ENCODE results near the gene SORL1.

Gene SORL1

GRCh38 chr11:121451178-121451985 is 732 bp upstream of the SORL1 start:
- DNase-seq (ENCODE audit: low read depth) = no peak

GRCh38 chr11:121452609-121453150 is 566 bp downstream of the SORL1 start, which contains the start of gene SORL1-AS1:
Gene SORL1-AS1 (minus strand): TSS chr11:121452967.
- DNase-seq (ENCODE audit: low read depth) = peak; percentile 36

- no peak for DNase-seq (ENCODE audit: low read depth)
These were observed 1.6 kb downstream of the SORL1 start for GRCh38 chr11:121453589-121454299.

- no peak for DNase-seq (ENCODE audit: low read depth)
These were observed 3.0 kb downstream of the SORL1 start for GRCh38 chr11:121455115-121455514.

- DNase-seq (ENCODE audit: low read depth) = no peak
These were observed 4.0 kb downstream of the SORL1 start for GRCh38 chr11:121456151-121456550.

DNA sequence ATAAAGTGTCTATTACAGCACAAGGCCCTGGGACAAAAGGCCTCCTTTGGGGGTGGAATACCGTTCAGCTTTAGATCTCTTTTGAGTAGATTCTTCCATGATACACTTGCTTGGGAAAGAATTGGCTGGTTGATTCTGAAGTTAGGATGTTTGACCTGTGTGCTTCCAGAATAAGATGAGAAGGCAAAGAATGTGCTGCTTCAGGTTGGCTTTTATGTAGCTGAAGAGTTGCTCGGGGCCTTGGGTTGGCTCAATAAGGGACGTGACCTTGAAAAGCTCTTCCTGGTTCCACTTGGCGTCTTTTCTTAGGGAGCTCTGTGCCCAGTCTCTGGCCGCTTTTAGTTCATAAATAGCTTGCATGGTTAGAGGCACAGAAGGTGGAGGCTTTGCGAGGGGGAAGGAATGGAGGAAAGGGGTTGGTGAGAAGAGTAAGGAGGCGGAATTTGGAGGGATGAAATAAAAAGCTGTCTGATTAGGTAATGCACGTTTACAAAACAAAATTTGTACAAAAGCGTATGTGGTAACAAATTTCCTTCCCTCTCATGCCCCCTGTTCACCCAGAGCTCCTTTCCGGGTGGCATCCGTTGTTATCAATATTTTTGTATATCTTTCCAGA is 4.8 kb downstream of the SORL1 start:
- DNase-seq (ENCODE audit: low read depth) = no peak

GRCh38 chr11:121458551-121458950 is 6.4 kb downstream of the SORL1 start:
- no peak for DNase-seq (ENCODE audit: low read depth)

- no peak for DNase-seq (ENCODE audit: low read depth)
These were observed 7.4 kb downstream of the SORL1 start for GRCh38 chr11:121459413-121460017.

DNA sequence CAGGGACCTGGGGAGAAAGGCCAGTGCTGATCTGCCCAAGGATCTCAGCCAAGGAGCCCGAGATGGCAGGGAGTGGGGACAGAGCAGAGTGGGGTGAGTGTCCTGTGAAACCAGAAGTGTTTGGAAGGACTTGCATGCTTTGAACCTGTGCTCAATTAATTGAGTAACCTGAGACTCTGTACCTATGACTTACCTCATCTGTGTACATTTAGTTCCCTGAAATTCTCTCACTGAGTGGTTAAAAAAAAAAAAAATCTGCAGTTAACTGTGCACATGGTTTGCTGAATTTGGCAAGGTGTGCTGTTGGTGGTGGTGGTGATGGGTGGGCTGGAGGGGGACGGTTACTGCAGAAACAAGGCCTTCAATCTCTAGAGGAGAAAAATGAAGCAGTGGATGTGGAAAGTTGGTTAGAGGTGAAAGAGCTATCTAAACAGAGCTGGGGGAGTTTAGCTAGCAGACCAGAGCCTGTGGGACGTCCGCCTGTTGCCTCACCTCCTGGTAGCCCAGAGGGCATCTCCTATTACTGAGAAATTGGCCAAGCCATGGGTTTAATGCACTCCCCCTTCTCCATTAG is 8.9 kb downstream of the SORL1 start:
- no peak for DNase-seq (ENCODE audit: low read depth)

GRCh38 chr11:121461843-121462242 is 9.7 kb downstream of the SORL1 start:
- no peak for DNase-seq (ENCODE audit: low read depth)

DNA sequence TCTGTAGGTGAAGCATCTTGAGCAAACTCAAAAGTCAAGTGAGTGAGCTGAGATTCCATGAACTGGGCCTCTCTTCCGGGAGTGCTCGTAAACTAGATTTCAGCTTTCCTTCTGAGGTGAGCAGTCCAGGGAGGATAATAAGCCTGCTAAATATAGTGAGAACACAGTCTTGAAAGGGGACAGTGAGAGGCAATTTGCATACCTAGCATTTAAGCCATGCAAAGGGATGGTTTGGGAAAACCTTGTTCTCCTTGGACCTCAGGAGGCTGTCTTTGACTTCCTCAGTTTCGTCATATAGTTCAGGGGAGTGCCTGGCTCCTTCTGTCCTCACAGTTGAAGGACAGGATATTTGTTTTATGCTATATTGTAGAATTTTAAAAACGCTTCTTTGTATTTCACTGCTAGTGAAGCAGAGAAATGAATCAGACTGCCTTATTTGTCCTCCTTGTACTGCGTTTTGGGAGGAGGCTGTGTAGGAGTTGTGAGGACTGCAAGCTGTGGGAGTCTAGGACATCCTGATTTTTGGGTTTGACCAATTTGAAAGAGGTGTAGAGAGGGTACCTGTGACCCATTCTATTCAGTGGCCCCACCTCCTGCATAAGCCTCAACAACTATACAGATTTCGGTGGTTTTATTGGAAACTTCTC is 11.7 kb downstream of the SORL1 start:
- no peak for DNase-seq (ENCODE audit: low read depth)

DNA sequence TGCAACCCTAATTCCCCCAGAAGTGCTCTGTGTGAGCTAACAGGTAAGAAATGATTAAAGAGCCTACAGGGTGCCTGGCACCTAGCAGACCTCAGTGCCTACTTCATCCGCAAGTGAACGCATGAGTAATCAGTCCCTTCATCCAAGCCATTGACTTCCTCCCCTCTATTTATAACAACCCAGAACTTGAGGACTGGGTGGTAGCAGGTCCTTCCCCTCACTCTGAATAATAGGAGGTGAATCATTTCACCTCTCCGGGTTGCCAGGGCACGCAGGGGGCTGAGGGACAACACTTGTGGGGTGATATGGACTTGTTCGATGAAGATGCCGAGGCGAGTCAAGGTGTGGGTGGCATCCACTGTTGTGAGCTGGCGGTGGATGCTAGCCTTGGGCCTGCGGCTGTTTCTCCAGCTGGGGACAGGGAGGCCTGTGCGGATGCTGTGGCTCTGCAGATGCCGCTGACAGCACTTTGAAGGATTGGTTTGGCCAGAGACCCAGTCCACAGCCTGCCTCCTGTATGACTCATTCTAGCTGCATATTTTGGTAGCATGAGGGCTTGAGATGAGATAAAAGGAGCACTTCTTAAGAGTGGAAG is 12.3 kb downstream of the SORL1 start:
- peak; percentile 59 for DNase-seq (ENCODE audit: low read depth)

DNA sequence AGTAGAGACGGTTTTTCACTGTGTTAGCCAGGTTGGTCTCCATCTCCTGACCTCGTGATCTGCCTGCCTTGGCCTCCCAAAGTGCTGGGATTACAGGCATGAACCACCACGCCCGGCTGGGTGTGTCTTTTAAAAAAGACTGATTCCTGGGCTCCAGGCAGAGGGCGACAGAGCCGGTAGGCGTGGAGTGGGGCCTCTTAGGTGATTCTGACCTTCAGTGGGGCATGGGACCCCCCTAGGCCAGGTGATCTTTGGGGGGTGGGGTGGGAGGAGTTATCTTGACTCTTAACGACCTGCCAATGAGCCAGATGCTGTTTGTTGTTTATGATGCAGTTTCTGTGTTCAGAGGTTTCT is 13.6 kb downstream of the SORL1 start:
- DNase-seq (ENCODE audit: low read depth) = no peak

DNA sequence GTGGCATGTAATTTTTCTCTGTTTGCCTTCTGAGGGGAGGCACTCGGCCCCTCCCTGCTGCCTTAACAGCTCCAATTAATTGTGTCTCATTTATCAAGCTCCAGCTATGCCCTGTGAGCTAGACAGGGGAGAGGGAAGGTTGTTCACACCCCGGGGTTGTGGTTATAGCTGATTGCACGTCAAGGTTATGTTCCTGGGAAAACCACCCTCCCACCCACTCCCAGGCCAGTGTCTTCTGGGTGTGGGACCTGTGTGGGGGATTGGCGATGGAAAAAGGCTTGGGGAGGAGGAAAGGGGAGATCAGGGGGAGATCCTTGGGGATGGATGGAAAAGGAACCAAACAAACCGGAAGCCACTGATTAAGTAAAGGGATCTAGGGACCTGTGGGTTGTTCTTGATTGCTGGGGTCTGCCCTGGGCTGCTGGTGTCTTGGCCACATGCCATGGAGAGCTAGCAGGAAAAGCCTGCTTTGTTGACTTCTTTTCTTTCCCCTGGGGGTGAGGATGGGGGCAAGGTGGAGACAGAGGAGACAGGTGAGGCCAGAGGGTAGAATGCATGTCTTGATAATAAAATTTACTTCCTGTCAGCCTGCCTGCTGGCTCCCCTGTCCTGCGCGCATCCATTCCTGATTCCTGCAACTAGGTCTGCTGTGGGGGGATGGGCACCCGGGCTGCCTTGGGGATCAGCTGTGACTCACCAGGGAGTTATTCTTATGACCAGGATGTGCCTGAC is 14.1 kb downstream of the SORL1 start:
- DNase-seq (ENCODE audit: low read depth) = no peak

GRCh38 chr11:121467471-121467870 is 15.4 kb downstream of the SORL1 start:
- DNase-seq (ENCODE audit: low read depth) = no peak

DNA sequence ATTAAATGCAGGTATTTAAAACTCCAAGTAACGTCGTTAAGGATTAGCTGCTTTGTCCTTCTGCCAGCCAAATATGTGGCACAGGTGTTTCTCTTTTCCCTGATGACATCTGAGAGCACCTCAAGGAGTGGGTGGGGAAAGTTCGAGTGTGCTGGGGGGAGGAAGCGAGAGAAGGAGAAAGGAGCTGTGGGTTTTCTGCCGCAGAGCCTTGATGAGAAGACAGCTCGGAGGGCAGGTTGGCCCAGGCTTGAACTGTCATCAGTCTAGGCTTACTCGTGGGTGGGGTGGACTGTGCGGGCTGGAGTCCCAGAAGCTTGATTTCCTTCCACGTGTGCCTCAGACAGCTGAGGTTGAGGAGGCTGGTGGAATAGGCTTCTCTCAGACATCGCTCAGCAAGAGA is 15.9 kb downstream of the SORL1 start:
- peak; percentile 63 for DNase-seq (ENCODE audit: low read depth)

GRCh38 chr11:121469910-121470309 is 17.8 kb downstream of the SORL1 start:
- no peak for DNase-seq (ENCODE audit: low read depth)

DNA sequence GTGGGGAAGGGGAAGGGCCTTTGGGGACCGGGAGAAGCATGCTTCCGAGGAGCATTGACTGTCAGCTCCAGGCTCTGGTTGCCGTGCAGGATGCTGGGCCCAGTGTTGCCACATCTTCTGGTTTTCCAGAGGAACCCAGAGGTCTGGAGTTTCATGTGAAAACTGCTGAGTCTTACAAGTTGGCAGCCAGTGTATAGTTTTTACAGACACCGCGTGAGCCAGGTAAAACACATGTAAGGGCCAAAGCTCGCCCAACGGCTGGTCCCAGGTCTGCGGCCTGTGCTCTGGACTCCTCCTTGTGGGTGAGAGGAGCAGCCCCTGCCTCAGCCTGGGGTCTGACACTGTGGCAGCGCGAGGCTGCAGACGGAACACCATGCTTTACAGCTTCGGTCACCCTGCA is 19.1 kb downstream of the SORL1 start:
- DNase-seq (ENCODE audit: low read depth) = no peak

DNA sequence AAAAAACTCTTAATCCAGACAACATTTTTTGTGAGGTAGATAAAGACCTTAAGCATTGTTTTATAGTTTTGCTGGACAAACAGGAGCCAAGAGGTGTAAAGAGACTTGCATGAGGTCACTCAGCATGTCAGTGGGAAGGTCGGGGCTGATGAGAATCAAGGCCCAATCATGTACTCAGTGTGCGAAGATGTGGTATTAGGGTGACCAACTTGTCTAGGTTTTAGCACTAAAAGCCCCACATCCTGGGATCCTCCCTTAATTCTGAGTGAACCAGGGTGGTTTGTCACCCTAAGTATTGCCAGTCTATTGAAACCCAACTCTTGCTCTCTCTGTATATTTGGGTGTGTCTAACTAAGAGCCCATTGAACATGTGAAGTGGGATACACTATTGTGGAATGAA is 20.2 kb downstream of the SORL1 start:
- no peak for DNase-seq (ENCODE audit: low read depth)

DNA sequence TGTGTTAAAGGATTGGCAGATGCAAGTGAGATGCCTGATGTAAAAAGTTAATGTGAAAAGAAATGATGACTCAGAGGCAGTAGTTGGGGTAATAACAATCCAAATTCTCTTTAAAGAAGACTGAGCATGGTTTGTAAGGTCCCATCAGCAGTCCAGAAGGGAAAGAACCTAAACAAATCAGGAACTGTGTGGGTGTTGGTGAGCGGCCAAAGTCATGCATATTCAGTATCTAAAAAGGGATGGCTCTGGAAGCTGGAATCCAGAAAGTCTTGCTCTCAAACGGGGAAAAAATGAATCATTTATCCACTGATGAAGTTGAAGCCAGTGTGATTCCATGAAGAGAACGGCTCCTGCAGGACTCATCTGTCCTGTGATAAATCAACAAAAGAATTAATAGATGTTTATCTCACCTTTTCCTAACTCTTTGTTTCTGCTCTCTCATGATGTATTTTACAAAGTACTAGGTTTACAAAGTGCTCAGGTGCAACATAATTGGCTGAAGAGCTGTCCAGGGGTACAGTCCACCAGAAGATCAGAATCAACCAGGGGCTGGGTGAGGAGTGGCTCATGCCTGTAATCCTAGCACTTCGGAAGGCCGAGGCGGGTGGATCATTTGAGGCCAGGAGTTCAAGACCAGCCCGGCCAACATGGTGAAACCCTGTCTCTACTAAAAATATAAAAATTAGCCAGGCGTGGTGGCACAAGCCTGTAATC is 21.1 kb downstream of the SORL1 start:
- DNase-seq (ENCODE audit: low read depth) = no peak

All from activated T-helper 1 cell treated with Interleukin-2 at 50 U/mL for 16 hours (primary cell).